Transverse colon (tissue), 4 donors: ENCODE data around the gene CELSR1. TPM values are rescaled to one million over a fixed set of nuclear protein-coding genes. Genes with fewer than 3 reads are reported as not detected.

Source experiments
- DNase-seq: peaks from one replicate; pipeline ENCODE4 v3.0.0-alpha.2; 2019
- H3K27ac ChIP-seq, 4 donors: fragments of 200-600 bp; sonication (generic); 2 replicates each; pipeline ENCODE4 v1.5.1; 2016 to 2018; ENCODE audit warnings: inconsistent platforms in 4 of 4
- H3K27me3 ChIP-seq: fragments of 200-600 bp; sonication (generic); 2 replicates; pipeline ENCODE4 v1.5.1; 2017; ENCODE audit warnings: inconsistent platforms
- H3K36me3 ChIP-seq, 4 donors: fragments of 200-600 bp; sonication (generic); 2 replicates each; pipeline ENCODE4 v1.5.1; 2017 to 2019; ENCODE audit warnings: inconsistent platforms in 4 of 4
- H3K4me1 ChIP-seq, 4 donors: fragments of 200-600 bp; sonication (generic); 2 replicates each; pipeline ENCODE4 v1.5.1; 2017 to 2020; ENCODE audit warnings: inconsistent platforms in 4 of 4
- H3K4me3 ChIP-seq, 4 donors: fragments of 200-600 bp; sonication (generic); 1 replicate in 1 of 4; 2 replicates in 3 of 4; pipeline versions ENCODE4 v1.5.1 to v1.6.1; 2017 to 2019; ENCODE audit warnings: inconsistent platforms in 4 of 4
- H3K9me3 ChIP-seq, 2 donors: fragments of 200-600 bp; sonication (generic); 2 replicates each; pipeline ENCODE4 v1.5.1; 2017 to 2019; ENCODE audit warnings: inconsistent platforms in 2 of 2
- CTCF ChIP-seq, 5 experiments: fragments of 200-600 bp in 3 of 5; fragments of 450-650 bp in 2 of 5; sonication (generic) in 3 of 5; IDR thresholded peaks; 1 replicate in 2 of 5; 2 replicates in 3 of 5; pipeline ENCODE4 v1.5.1; 2016 to 2017; ENCODE audit warnings: antibody characterized with exemption in 5 of 5, inconsistent platforms in 3 of 5, mild to moderate bottlenecking in 2 of 5, moderate library complexity in 1 of 5
- EP300 ChIP-seq: sonication (generic); formaldehyde crosslinking; IDR thresholded peaks from one replicate; pipeline ENCODE4 v1.6.1; 2017; ENCODE audit warnings: antibody characterized with exemption, low read depth
- POLR2A ChIP-seq: fragments of 450-650 bp; IDR thresholded peaks from one replicate; pipeline ENCODE4 v1.6.1; 2016; ENCODE audit warnings: antibody characterized with exemption, mild to moderate bottlenecking, moderate library complexity
- POLR2AphosphoS5 ChIP-seq, 3 donors: sonication (generic); formaldehyde crosslinking; IDR thresholded peaks; one replicate each; pipeline ENCODE4 v1.6.1; 2016; ENCODE audit warnings: antibody characterized with exemption in 3 of 3
- WGBS, 2 donors: methylation state at CpG; one replicate each; pipeline ENCODE4 v1.1.5; 2018; ENCODE audit warnings: low coverage in 1 of 2; 5-methylcytosine and 5-hydroxymethylcytosine counted together
- in situ Hi-C, 4 donors: fragments of 200-750 bp; cut with MboI; loops; one replicate each; pipeline versions ENCODE4 v1.15.0 to v1.15.1; 2017; ENCODE audit warnings: low sequenced_read_pairs in 3 of 4, low pct_ligation_motif_present in 1 of 4, low pct_unique_long_range_greater_than_20kb in 1 of 4
- intact Hi-C: fragments of 100-400 bp; cut with DNase I; formaldehyde crosslinking; loops from one replicate; pipeline ENCODE4 v1.15.1; 2023; ENCODE audit warnings: low total_unique reads
- total RNA-seq, 4 donors: library from RNA; depleted of rRNA; stranded (reverse); fragments of >200 nt; gene quantifications; one replicate each; pipeline ENCODE4 v1.1.0, GENCODE V29; 2016

CELSR1 gene
- total RNA-seq, 4 donors from 2014 or later, result 0.96 to 2.5 (median 1.4) TPM

- no peak for TF ChIP-seq EP300
- no peak for TF ChIP-seq CTCF (IDR thresholded peaks at IDR 0.05)
- no peak for TF ChIP-seq POLR2AphosphoS5 (IDR thresholded peaks at IDR 0.05)
- TF ChIP-seq POLR2A, result no peak
- Histone ChIP-seq H3K27ac (no peak overlapping the region), H3K4me3 (no peak overlapping the region), H3K27me3 (no peaks in the 10 kb centered on the region), H3K4me1 (no peaks in the 10 kb centered on the region), H3K9me3 (no peaks in the 10 kb centered on the region), H3K36me3 (peaks cover 0 to 1% (median 0%) of the 10 kb centered on the region in 4 donors)
- intact Hi-C loops (no loop called here), in situ Hi-C loops (loop anchor here in 1 of 4 donors (10.0 kb wide), 1 partner anchor 185 kb away; no protein-coding TSS in a partner anchor)
- 91% methylated on average over 9 of the region's 14 CpGs; no CpG with 5 or more reads in 1 of the 2 donors for WGBS, 2 donors
- peak; percentile 5 for DNase-seq
Observed at GRCh38 chr22:46359362-46359761, 178.1 kb downstream of the CELSR1 start.

GRCh38 chr22:46358766-46359165 lies 178.7 kb downstream of the CELSR1 start:
- 91 to 100% methylated on average over 1 to 6 of the region's 6 CpGs for WGBS, 2 donors
- Histone ChIP-seq H3K4me1 (no peaks in the 10 kb centered on the region), H3K9me3 (no peaks in the 10 kb centered on the region), H3K4me3 (no peak overlapping the region), H3K36me3 (peaks cover 0 to 7% (median under 1%) of the 10 kb centered on the region in 4 donors), H3K27ac (no peak overlapping the region), H3K27me3 (no peaks in the 10 kb centered on the region)
- no peak for DNase-seq
- in situ Hi-C loops (loop anchor here in 1 of 4 donors (10.0 kb wide), 1 partner anchor 186 kb away; no protein-coding TSS in a partner anchor), intact Hi-C loops (no loop called here)
- TF ChIP-seq CTCF (IDR thresholded peaks at IDR 0.05) (no peak), EP300 (no peak), POLR2AphosphoS5 (IDR thresholded peaks at IDR 0.05) (no peak), POLR2A (no peak)

- in situ Hi-C loops (loop anchor here in 1 of 4 donors (10.0 kb wide), 1 partner anchor 187 kb away; no protein-coding TSS in a partner anchor), intact Hi-C loops (no loop called here)
- 90 to 96% methylated on average over 4 to 19 of the region's 19 CpGs for WGBS, 2 donors
- no peak for DNase-seq
- H3K27ac ChIP-seq, result no peak overlapping the region
- H3K4me1 ChIP-seq, result no peaks in the 10 kb centered on the region
- H3K27me3 ChIP-seq, result no peaks in the 10 kb centered on the region
- peaks cover 0 to 8% (median 3%) of the 10 kb centered on the region in 4 donors for H3K36me3 ChIP-seq
- TF ChIP-seq POLR2AphosphoS5 (IDR thresholded peaks at IDR 0.05) (no peak), CTCF (IDR thresholded peaks at IDR 0.05) (no peak), POLR2A (no peak), EP300 (no peak)
- H3K4me3 ChIP-seq, result no peak overlapping the region
- no peaks in the 10 kb centered on the region for H3K9me3 ChIP-seq
Observed at GRCh38 chr22:46357711-46358520, 179.5 kb downstream of the CELSR1 start.
